HG02610 (cell line): ENCODE data around the gene ARL5A.
A peak's percentile ranks its signal among the peaks of the same experiment; 100 is the strongest.
"Not testable (repeated sequence)": the region's sequence is repeated elsewhere in the genome, so short reads cannot be mapped to it uniquely, and the experiment has no call there.

Experiments used
- ATAC-seq: cut with Tn5 transposase; IDR thresholded peaks from one replicate; pipeline ENCODE4 v1.9.1; 2021; ENCODE audit warnings: mild to moderate bottlenecking, moderate library complexity; ENCODE audit not compliant: unreplicated experiment

ARL5A gene

GRCh38 chr2:151799886-151800292, 28.3 kb downstream of the ARL5A start:
- no peak for ATAC-seq

- ATAC-seq: no peak
These were observed 31.4 kb downstream of the ARL5A start for GRCh38 chr2:151796774-151797173.

GRCh38 chr2:151795646-151796240, 32.5 kb downstream of the ARL5A start:
- no peak for ATAC-seq

DNA sequence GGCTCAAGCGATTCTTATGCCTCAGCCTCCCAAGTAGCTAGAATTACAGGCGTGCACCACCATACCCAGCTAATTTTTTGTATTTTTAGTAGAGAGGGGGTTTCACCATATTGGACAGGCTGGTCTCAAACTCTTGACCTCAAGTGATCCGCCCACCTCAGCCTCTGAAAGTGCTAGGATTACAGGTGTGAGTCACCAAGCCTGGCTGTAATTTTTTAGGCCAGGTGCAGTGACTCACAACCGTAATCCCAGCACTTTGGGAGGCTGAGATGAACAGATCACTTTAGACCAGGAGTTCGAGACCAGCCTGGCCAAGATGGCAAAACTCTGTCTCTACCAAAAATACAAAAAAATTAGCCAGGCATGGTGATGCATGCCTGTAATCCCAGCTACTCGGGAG, 33.8 kb downstream of the ARL5A start:
- not testable (repeated sequence) for ATAC-seq

DNA sequence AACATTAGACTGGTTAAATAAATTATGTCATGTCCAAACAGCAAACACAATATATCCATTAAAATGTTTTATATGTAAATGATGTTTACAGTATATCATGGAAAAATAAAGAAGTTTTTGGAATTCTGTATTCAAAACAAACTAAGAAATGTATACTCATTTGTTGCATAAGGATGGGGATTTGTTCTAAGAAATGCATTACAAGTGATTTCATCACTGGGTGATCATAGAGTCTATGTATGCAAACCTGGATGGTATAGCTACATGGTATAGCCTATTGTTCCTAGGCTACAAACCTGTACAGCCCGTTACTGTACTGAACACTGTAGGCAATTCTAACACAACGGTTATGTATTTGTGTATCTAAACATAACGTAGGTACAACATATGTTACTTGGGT, 35.1 kb downstream of the ARL5A start:
- no peak for ATAC-seq

GRCh38 chr2:151792589-151792988, 35.6 kb downstream of the ARL5A start:
- no peak for ATAC-seq

- no peak for ATAC-seq
These were observed 36.7 kb downstream of the ARL5A start for GRCh38 chr2:151791545-151791944.

DNA sequence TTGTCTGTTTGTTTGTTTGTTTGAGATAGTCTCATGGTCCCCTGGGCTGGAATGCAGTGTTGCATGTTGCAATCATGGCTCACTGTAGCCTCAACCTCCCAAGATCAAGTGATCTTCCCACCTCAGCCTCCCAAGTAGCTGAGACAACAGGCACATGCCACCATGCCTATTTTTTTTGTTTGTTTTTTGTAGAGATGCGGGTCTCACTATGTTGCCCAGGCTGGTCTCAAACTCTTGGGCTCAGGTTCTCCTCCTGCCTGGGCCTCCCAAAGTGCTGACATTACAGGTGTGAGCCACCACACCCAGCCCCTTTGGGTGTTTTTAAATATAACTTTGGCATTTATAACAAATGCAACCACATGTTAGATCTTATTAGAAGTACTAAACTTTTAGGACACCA, 37.5 kb downstream of the ARL5A start:
- ATAC-seq: no peak

DNA sequence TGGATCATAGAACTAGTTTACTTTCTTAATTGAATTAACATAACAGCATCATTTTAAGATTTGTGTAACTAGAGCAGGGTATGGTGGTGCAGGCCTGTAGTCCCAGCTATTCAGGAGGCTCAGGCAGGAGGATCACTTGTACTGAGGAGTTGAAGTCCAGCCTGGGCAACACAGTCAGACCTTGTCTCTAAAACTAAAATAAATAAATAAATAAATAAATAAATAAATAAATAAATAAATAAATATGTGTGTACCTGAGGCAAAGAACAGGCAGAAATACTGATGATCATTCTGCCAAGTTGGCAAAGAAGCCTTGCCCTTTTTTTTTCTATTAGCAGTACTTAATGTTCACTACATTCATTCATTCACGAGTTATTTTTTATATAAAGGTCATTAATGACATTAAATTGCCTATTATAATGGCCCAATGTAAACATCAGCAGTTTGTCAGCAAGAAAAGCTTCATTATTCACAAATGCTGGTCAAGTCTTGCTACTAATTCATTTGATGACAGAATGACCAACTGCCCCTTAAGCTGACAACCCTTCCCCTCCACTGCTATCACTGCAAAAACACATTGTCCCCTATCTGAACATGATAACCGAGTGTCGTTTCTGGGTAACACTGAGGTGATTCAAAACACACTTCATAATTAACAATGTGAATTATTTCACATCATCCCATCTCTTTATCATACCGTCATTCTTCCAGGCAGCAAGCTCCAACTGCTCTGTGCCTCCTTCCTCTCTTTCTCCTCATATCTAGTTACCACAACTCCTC, 39.0 kb downstream of the ARL5A start:
- ATAC-seq: no peak

DNA sequence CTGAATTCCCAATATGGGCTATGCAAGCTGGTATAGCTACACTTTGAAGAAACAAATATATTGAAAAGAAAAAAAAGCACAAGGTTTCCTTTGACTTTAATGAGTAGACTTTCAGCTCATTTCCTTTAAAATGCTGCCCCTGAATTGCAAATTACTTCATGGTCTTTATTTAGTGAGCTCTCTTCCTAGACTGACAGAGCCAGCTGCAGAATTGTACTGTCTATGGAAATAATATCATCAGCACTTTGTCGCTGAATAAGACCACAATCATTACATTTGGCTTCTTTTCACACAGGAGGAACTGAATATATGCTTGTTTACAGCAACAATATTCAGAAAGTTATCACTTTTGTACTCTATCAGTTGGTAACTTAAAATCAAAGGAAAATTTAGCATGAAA, 41.7 kb downstream of the ARL5A start:
- ATAC-seq: no peak

- ATAC-seq: no peak
These were observed 42.1 kb downstream of the ARL5A start for GRCh38 chr2:151786077-151786476.

DNA sequence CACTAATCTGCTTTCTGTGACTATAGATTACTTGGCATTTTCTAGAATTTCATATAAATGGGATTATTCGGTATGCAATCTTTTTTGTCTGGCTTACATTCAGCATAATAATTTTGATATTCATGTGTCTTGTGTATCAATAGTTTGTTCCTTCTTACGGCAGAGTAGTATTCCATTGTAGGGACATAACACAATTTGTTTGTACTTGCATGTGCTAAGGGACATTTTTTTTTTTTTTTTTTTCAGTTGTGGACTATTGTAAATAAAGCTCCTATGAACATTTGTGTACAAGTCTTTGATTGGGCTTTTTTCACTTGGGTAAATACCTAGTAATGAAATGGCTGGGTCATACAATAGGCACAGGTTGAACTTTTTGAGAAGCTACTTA, 45.1 kb downstream of the ARL5A start:
- ATAC-seq: no peak

- ATAC-seq: no peak
These were observed 45.7 kb downstream of the ARL5A start for GRCh38 chr2:151782378-151783132.

DNA sequence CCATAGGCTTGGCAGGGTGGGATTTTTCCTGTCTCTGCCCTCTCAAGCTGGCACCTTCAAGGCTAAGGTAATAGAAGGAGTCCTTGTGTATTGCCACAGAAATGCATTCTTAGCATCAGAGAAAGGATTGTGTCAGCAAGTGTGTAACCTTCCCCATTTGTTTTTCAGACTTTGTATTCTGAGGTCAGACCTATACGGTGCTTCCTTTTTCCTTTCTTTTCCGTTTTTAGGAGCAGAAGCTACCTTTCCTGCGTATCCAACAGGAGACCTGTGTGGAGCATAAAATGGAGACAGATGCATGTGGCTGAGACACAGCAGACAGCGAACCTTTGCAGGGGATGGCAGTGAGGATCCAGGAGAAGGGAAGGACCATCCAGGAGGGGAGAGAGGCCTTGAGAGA, 46.6 kb downstream of the ARL5A start:
- no peak for ATAC-seq

- no peak for ATAC-seq
These were observed 47.3 kb downstream of the ARL5A start for GRCh38 chr2:151780938-151781337.

DNA sequence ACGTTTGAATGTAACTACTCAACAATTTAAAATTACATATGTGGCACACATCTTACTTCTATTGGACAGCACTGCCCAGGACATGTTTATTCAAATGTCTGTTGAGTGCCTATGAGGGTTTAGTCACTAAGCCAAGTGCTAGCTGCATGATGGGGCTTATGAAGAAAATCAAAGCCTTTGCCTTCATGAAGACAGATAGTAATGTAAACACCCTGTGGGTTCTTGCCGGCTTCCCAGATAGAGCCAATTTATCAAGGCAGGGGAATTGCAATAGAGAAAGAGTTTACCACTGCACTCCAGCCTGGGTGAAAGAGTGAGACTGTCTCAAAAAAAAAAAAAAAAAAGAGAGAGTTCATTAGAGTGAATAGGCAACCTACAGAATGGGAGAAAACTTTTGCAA, 50.3 kb downstream of the ARL5A start:
- no peak for ATAC-seq

GRCh38 chr2:151777487-151777886, 50.7 kb downstream of the ARL5A start:
- no peak for ATAC-seq

DNA sequence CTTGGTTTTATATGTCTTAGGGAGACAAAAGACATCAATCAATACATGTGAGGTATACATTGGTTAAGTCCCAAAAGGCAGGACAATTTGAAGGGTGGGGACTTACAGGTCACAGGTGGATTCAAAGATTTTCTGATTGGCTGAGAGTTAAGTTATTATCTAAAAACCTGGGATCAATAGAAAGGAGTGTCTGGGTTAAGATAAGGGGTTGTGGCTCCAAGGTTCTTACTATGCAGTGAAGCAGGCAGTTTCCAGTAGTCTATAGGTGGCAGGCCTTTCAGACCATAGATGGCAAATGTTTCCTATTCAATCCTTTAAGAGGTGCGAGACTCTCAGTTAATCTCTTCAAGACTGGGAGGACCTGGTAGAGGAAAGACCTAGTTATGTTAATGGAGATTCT, 51.9 kb downstream of the ARL5A start:
- no peak for ATAC-seq

DNA sequence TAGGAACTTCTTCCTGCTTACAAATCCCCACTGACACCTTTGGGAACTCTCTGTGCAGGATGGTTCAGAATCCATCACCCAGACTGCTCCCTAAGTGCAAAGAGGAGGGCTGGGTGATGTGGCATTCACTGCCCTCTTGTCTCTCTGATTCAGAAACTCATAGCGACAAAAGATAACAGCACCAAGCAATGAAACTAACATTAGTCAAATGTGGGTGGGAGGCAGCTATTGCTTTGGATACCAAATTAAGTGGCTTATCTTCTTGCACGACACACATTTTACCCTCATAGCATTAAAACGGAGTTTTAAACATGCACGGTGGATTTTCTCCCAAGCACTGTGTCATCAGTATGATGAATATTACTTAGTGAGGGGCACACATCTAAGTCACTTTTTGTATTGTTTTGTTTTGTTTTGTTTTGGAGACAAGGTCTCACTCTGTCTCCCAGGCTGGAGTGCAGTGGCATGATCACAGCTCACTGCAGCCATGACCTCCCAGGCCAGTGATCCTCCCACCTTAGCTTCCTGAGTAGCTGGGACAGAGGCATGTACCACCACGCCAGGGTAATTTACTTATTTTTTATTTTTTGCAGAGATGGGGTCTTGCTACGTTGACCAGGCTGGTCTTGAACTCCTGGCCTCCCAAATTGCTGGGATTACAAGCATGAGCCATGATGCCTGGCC, 53.0 kb downstream of the ARL5A start:
- ATAC-seq: peak; percentile 37

DNA sequence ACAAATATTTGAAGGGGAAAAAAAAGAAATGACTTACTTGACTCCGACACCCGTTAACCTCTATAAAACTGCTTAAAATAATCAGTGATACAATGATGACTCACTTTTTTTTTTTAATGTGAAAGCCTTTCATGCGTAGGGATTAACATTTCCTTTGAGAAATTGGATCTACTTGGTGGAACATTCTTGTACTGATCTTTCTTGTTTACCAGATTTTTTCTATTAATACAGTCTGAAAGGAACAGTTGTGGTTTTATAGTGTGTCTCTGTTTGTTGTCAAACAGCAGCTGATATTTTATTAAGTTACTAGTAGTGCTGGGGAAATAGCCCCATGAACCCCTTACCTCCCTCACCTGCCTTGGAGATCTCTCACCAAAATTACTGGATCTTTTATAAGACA, 53.7 kb downstream of the ARL5A start:
- no peak for ATAC-seq

- ATAC-seq: peak; percentile 93
These were observed 56.4 kb downstream of the ARL5A start for GRCh38 chr2:151771599-151772358.
